ENCODE measurements around the gene PDCD5.
"Not testable (repeated sequence)": the region's sequence is repeated elsewhere in the genome, so short reads cannot be mapped to it uniquely, and the experiment has no call there.

PDCD5 gene

GRCh38 chr19:32580901-32581704 is at the start of gene PDCD5:
Gene PDCD5, plus strand, starts transcription at chr19:32581190. Its CDS starts 72 bp downstream, at chr19:32581262.
- peak; percentile 98 for DNase-seq (ENCODE audit: low read depth)

GRCh38 chr19:32532233-32532632 is 48.8 kb upstream of the PDCD5 start:
- DNase-seq (ENCODE audit: low read depth), result no peak

GRCh38 chr19:32537580-32537979 is 43.4 kb upstream of the PDCD5 start:
- DNase-seq (ENCODE audit: low read depth), result no peak

- DNase-seq (ENCODE audit: low read depth), result no peak
Observed at GRCh38 chr19:32539240-32539916, 41.6 kb upstream of the PDCD5 start.

GRCh38 chr19:32540621-32541020 is 40.4 kb upstream of the PDCD5 start:
- DNase-seq (ENCODE audit: low read depth), result no peak

- not testable (repeated sequence) for DNase-seq (ENCODE audit: low read depth)
Observed at GRCh38 chr19:32541376-32541775, 39.6 kb upstream of the PDCD5 start.

- DNase-seq (ENCODE audit: low read depth), result no peak
Observed at GRCh38 chr19:32542477-32543108, 38.4 kb upstream of the PDCD5 start.

- no peak for DNase-seq (ENCODE audit: low read depth)
Observed at GRCh38 chr19:32543115-32543900, 37.7 kb upstream of the PDCD5 start.

GRCh38 chr19:32544917-32545316 is 36.1 kb upstream of the PDCD5 start:
- no peak for DNase-seq (ENCODE audit: low read depth)

- DNase-seq (ENCODE audit: low read depth), result no peak
Observed at GRCh38 chr19:32550666-32551065, 30.3 kb upstream of the PDCD5 start.

- no peak for DNase-seq (ENCODE audit: low read depth)
Observed at GRCh38 chr19:32555786-32556185, 25.2 kb upstream of the PDCD5 start.

GRCh38 chr19:32558607-32559228 is 22.3 kb upstream of the PDCD5 start:
- DNase-seq (ENCODE audit: low read depth), result no peak

GRCh38 chr19:32563761-32564160 is 17.2 kb upstream of the PDCD5 start:
- DNase-seq (ENCODE audit: low read depth), result no peak

- DNase-seq (ENCODE audit: low read depth), result no peak
Observed at GRCh38 chr19:32566246-32566830, 14.7 kb upstream of the PDCD5 start.

- DNase-seq (ENCODE audit: low read depth), result no peak
Observed at GRCh38 chr19:32567486-32567885, 13.5 kb upstream of the PDCD5 start.

- peak; percentile 12 for DNase-seq (ENCODE audit: low read depth)
Observed at GRCh38 chr19:32570081-32570785, 10.8 kb upstream of the PDCD5 start.

- DNase-seq (ENCODE audit: low read depth), result not testable (repeated sequence)
Observed at GRCh38 chr19:32571471-32572075, 9.4 kb upstream of the PDCD5 start.

GRCh38 chr19:32572700-32573491 is 8.1 kb upstream of the PDCD5 start:
- DNase-seq (ENCODE audit: low read depth), result not testable (repeated sequence)

- DNase-seq (ENCODE audit: low read depth), result no peak
Observed at GRCh38 chr19:32573492-32573794, 7.5 kb upstream of the PDCD5 start.

GRCh38 chr19:32576790-32577189 is 4.2 kb upstream of the PDCD5 start:
- no peak for DNase-seq (ENCODE audit: low read depth)
